Activated T-cell treated with anti-CD3 and anti-CD28 coated beads, Interleukin-2, amount 50 U/mL, for 4 hours (primary cell): ENCODE results near the gene DCAF7. TPM values are rescaled to one million over a fixed set of nuclear protein-coding genes. Genes with fewer than 3 reads are reported as not detected.

ENCODE experiments used
- ATAC-seq, 2 donors: fragments of 200-7000 bp; cut with Tn5 transposase; one replicate each; pipeline ENCODE4 v1.10.0; 2021
- DNase-seq: peaks from one replicate; pipeline ENCODE4 v3.0.0-alpha.2; 2020
- H3K27me3 Mint-ChIP-seq: one replicate; pipeline ENCODE4 v1.8.0; 2021; ENCODE audit warnings: low read depth, mixed read lengths
- H3K36me3 Mint-ChIP-seq: one replicate; pipeline ENCODE4 v1.8.0; 2022; ENCODE audit warnings: mixed read lengths; ENCODE audit not compliant: insufficient read depth
- H3K4me1 Mint-ChIP-seq: one replicate; pipeline ENCODE4 v1.8.0; 2021; ENCODE audit warnings: low read depth, mixed read lengths
- H3K4me3 Mint-ChIP-seq: one replicate; pipeline ENCODE4 v1.8.0; 2021; ENCODE audit warnings: mild to moderate bottlenecking, moderate library complexity, mixed read lengths
- H3K9me3 Mint-ChIP-seq: one replicate; pipeline ENCODE4 v1.8.0; 2021; ENCODE audit warnings: mixed read lengths
- total RNA-seq, 3 donors: library from RNA; stranded (reverse); gene quantifications; one replicate each; pipeline ENCODE4 v1.2.1, GENCODE V29; 2021

The DCAF7 gene
- total RNA-seq, 3 donors from 2014 or later: 82.1 to 89.7 (median 86.0) TPM

GRCh38 chr17:63546308-63547082 lies 3.8 kb upstream of the DCAF7 start:
- no peak for ATAC-seq
- DNase-seq: no peak
- H3K4me1 Mint-ChIP-seq: peaks cover 6% of the 10 kb centered on the region
- no peaks in the 10 kb centered on the region for H3K9me3 Mint-ChIP-seq
- H3K36me3 Mint-ChIP-seq: no peaks in the 10 kb centered on the region
- H3K4me3 Mint-ChIP-seq: no peak overlapping the region
- H3K27me3 Mint-ChIP-seq: peaks cover 3% of the 10 kb centered on the region

- no peak overlapping the region for H3K4me3 Mint-ChIP-seq
- no peak for ATAC-seq
- peaks cover 2% of the 10 kb centered on the region for H3K36me3 Mint-ChIP-seq
- peaks cover 9% of the 10 kb centered on the region for H3K4me1 Mint-ChIP-seq
- H3K9me3 Mint-ChIP-seq: no peaks in the 10 kb centered on the region
- H3K27me3 Mint-ChIP-seq: no peaks in the 10 kb centered on the region
- no peak for DNase-seq
Observed at GRCh38 chr17:63547083-63547523, 3.2 kb upstream of the DCAF7 start.

- DNase-seq: no peak
- Mint-ChIP-seq H3K9me3 (no peaks in the 10 kb centered on the region), H3K27me3 (no peaks in the 10 kb centered on the region), H3K4me1 (peaks cover 32% of the 10 kb centered on the region), H3K36me3 (peaks cover 4% of the 10 kb centered on the region), H3K4me3 (peak overlapping the region; percentile 99)
- peak; percentile 15 to 19 for ATAC-seq
Observed at GRCh38 chr17:63549289-63549945, 860 bp upstream of the DCAF7 start.

- Mint-ChIP-seq H3K36me3 (peaks cover 7% of the 10 kb centered on the region), H3K27me3 (no peaks in the 10 kb centered on the region), H3K4me1 (peaks cover 48% of the 10 kb centered on the region), H3K9me3 (no peaks in the 10 kb centered on the region), H3K4me3 (peak overlapping the region; percentile 99)
- ATAC-seq (peak in 1 of 2 donors; percentile 5), DNase-seq (no peak)
Observed at GRCh38 chr17:63550817-63551639, 751 bp downstream of the DCAF7 start.

- H3K27me3 Mint-ChIP-seq: no peaks in the 10 kb centered on the region
- peaks cover 12% of the 10 kb centered on the region for H3K36me3 Mint-ChIP-seq
- H3K4me1 Mint-ChIP-seq: peaks cover 54% of the 10 kb centered on the region
Observed at GRCh38 chr17:63552211-63552610, 1.9 kb downstream of the DCAF7 start.

GRCh38 chr17:63555500-63556156 lies 5.4 kb downstream of the DCAF7 start:
- peaks cover 15% of the 10 kb centered on the region for H3K36me3 Mint-ChIP-seq
- H3K4me3 Mint-ChIP-seq: no peak overlapping the region
- DNase-seq (no peak), ATAC-seq (no peak)
- H3K4me1 Mint-ChIP-seq: peaks cover 68% of the 10 kb centered on the region
- no peaks in the 10 kb centered on the region for H3K27me3 Mint-ChIP-seq
- H3K9me3 Mint-ChIP-seq: no peaks in the 10 kb centered on the region

More at GRCh38 chr17:63552211-63552610, 1.9 kb downstream of the DCAF7 start:
- ATAC-seq: no peak
- no peak for DNase-seq
- Mint-ChIP-seq H3K9me3 (no peaks in the 10 kb centered on the region), H3K4me3 (peak overlapping the region; percentile 99)

GRCh38 chr17:63557416-63557815 lies 7.1 kb downstream of the DCAF7 start:
- DNase-seq (no peak), ATAC-seq (no peak)
- Mint-ChIP-seq H3K4me1 (peaks cover 70% of the 10 kb centered on the region), H3K9me3 (no peaks in the 10 kb centered on the region), H3K4me3 (no peak overlapping the region), H3K36me3 (peaks cover 13% of the 10 kb centered on the region), H3K27me3 (no peaks in the 10 kb centered on the region)

- Mint-ChIP-seq H3K4me1 (peaks cover 66% of the 10 kb centered on the region), H3K36me3 (peaks cover 11% of the 10 kb centered on the region), H3K27me3 (no peaks in the 10 kb centered on the region), H3K9me3 (no peaks in the 10 kb centered on the region), H3K4me3 (no peak overlapping the region)
- ATAC-seq (peak in 1 of 2 donors; percentile 41), DNase-seq (no peak)
Observed at GRCh38 chr17:63558441-63558840, 8.2 kb downstream of the DCAF7 start.

- H3K9me3 Mint-ChIP-seq: no peaks in the 10 kb centered on the region
- H3K4me1 Mint-ChIP-seq: peaks cover 49% of the 10 kb centered on the region
- peaks cover 10% of the 10 kb centered on the region for H3K36me3 Mint-ChIP-seq
- no peaks in the 10 kb centered on the region for H3K27me3 Mint-ChIP-seq
- ATAC-seq: no peak
- no peak for DNase-seq
- H3K4me3 Mint-ChIP-seq: no peak overlapping the region
Observed at GRCh38 chr17:63561819-63562218, 11.5 kb downstream of the DCAF7 start.

GRCh38 chr17:63563339-63563738 lies 13.1 kb downstream of the DCAF7 start:
- no peaks in the 10 kb centered on the region for H3K9me3 Mint-ChIP-seq
- H3K4me3 Mint-ChIP-seq: no peak overlapping the region
- peaks cover 2% of the 10 kb centered on the region for H3K36me3 Mint-ChIP-seq
- no peaks in the 10 kb centered on the region for H3K27me3 Mint-ChIP-seq
- DNase-seq (no peak), ATAC-seq (no peak)
- peaks cover 39% of the 10 kb centered on the region for H3K4me1 Mint-ChIP-seq

- no peaks in the 10 kb centered on the region for H3K9me3 Mint-ChIP-seq
- H3K4me1 Mint-ChIP-seq: peaks cover 44% of the 10 kb centered on the region
- ATAC-seq: no peak
Observed at GRCh38 chr17:63564562-63564961, 14.3 kb downstream of the DCAF7 start.

GRCh38 chr17:63567229-63567628 lies 17.0 kb downstream of the DCAF7 start:
- Mint-ChIP-seq H3K4me3 (no peak overlapping the region), H3K36me3 (peaks cover 5% of the 10 kb centered on the region), H3K9me3 (no peaks in the 10 kb centered on the region), H3K4me1 (peaks cover 46% of the 10 kb centered on the region), H3K27me3 (no peaks in the 10 kb centered on the region)
- ATAC-seq (no peak), DNase-seq (no peak)

More at GRCh38 chr17:63564562-63564961, 14.3 kb downstream of the DCAF7 start:
- no peak overlapping the region for H3K4me3 Mint-ChIP-seq
- no peaks in the 10 kb centered on the region for H3K27me3 Mint-ChIP-seq
- peaks cover 2% of the 10 kb centered on the region for H3K36me3 Mint-ChIP-seq
- no peak for DNase-seq

GRCh38 chr17:63568563-63568962 lies 18.3 kb downstream of the DCAF7 start:
- ATAC-seq (no peak), DNase-seq (no peak)
- H3K27me3 Mint-ChIP-seq: no peaks in the 10 kb centered on the region
- H3K9me3 Mint-ChIP-seq: no peaks in the 10 kb centered on the region
- H3K36me3 Mint-ChIP-seq: peaks cover 6% of the 10 kb centered on the region
- H3K4me3 Mint-ChIP-seq: no peak overlapping the region
- H3K4me1 Mint-ChIP-seq: peaks cover 41% of the 10 kb centered on the region
